Esophagus muscularis mucosa (tissue), 4 donors: Measurements from ENCODE around the gene TMEM132E. TPM values are rescaled to one million over a fixed set of nuclear protein-coding genes. Genes with fewer than 3 reads are reported as not detected.

Experiments
- DNase-seq: peaks from one replicate; pipeline ENCODE4 v3.0.0-alpha.2; 2017; ENCODE audit errors: extremely low spot score
- H3K27ac ChIP-seq, 4 donors: fragments of 200-600 bp; sonication (generic); replicated peaks in 1 of 4; 1 replicate in 3 of 4; 2 replicates in 1 of 4; pipeline ENCODE4 v1.5.1; 2016 to 2019; ENCODE audit warnings: mild to moderate bottlenecking in 1 of 4
- H3K27me3 ChIP-seq, 4 donors: fragments of 200-600 bp; sonication (generic); one replicate each; pipeline versions ENCODE4 v1.5.1 to v1.6.0; 2016 to 2019
- H3K36me3 ChIP-seq, 4 donors: fragments of 200-600 bp; sonication (generic); one replicate each; pipeline ENCODE4 v1.5.1; 2016 to 2019
- H3K4me1 ChIP-seq, 4 donors: fragments of 200-600 bp; sonication (generic); one replicate each; pipeline ENCODE4 v1.5.1; 2016 to 2019
- H3K4me3 ChIP-seq, 4 donors: fragments of 200-600 bp; sonication (generic); 1 replicate in 2 of 4; 2 replicates in 2 of 4; pipeline ENCODE4 v1.5.1; 2016 to 2019; ENCODE audit warnings: mild to moderate bottlenecking in 4 of 4, moderate library complexity in 1 of 4
- H3K9me3 ChIP-seq, 4 donors: fragments of 200-600 bp; sonication (generic); 1 replicate in 3 of 4; 2 replicates in 1 of 4; pipeline ENCODE4 v1.5.1; 2016 to 2019
- EP300 ChIP-seq: sonication (generic); formaldehyde crosslinking; IDR thresholded peaks from one replicate; pipeline ENCODE4 v1.6.1; 2017; ENCODE audit warnings: antibody characterized with exemption
- POLR2A ChIP-seq: fragments of 450-650 bp; IDR thresholded peaks from one replicate; pipeline ENCODE4 v1.6.1; 2017; ENCODE audit warnings: antibody characterized with exemption, moderate library complexity, mild to moderate bottlenecking, low read depth
- POLR2AphosphoS5 ChIP-seq, 2 donors: sonication (generic); formaldehyde crosslinking; IDR thresholded peaks; one replicate each; pipeline ENCODE4 v1.6.1; 2017; ENCODE audit warnings: antibody characterized with exemption in 2 of 2
- WGBS: methylation state at CpG from one replicate; pipeline ENCODE4 v1.1.5; 2018; 5-methylcytosine and 5-hydroxymethylcytosine counted together
- intact Hi-C: fragments of 100-400 bp; cut with DNase I; formaldehyde crosslinking; loops from one replicate; pipeline ENCODE4 v1.15.1; 2023
- total RNA-seq, 4 donors: library from RNA; depleted of rRNA; stranded (reverse); fragments of >200 nt; gene quantifications; one replicate each; pipeline versions ENCODE4 v1.1.0 to v1.2.1, GENCODE V29; 2016
- TF ChIP-seq, protein P1 (sequence below), 3 experiments: fragments of 200-600 bp in 2 of 3; fragments of 450-650 bp in 1 of 3; sonication (generic) in 2 of 3; IDR thresholded peaks; one replicate each; pipeline ENCODE4 v1.5.1; 2017 to 2019; ENCODE audit warnings: antibody characterized with exemption in 3 of 3, mild to moderate bottlenecking in 2 of 3, moderate library complexity in 1 of 3

The TMEM132E gene
- total RNA-seq, 4 donors from 2014 or later = under 0.01 to 0.06 TPM; not detected in 2

DNA sequence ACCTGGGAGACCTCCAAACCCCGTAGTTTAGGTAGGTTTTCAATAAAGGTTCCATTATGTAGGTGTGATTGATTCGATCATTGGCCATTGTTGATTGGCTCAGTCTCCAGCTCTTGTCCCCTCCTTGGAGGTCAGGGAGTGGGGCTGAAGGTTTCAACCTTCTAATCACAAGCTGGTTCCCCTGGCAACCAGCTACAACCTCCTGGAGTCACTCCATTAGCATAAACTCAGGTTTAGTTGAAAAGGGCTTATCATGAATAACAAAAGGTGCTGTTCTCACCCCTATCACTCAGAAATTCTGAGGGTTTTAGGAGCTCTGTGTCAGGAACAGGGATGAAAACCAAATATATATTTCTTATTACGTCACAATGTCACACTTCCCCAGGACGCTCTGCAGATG, 28.5 kb downstream of the TMEM132E start:
- TF ChIP-seq, protein P1, sequence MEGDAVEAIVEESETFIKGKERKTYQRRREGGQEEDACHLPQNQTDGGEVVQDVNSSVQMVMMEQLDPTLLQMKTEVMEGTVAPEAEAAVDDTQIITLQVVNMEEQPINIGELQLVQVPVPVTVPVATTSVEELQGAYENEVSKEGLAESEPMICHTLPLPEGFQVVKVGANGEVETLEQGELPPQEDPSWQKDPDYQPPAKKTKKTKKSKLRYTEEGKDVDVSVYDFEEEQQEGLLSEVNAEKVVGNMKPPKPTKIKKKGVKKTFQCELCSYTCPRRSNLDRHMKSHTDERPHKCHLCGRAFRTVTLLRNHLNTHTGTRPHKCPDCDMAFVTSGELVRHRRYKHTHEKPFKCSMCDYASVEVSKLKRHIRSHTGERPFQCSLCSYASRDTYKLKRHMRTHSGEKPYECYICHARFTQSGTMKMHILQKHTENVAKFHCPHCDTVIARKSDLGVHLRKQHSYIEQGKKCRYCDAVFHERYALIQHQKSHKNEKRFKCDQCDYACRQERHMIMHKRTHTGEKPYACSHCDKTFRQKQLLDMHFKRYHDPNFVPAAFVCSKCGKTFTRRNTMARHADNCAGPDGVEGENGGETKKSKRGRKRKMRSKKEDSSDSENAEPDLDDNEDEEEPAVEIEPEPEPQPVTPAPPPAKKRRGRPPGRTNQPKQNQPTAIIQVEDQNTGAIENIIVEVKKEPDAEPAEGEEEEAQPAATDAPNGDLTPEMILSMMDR (IDR thresholded peaks at IDR 0.05) = no peak
- no peak for TF ChIP-seq POLR2A
- no peak for TF ChIP-seq EP300
- TF ChIP-seq POLR2AphosphoS5 (IDR thresholded peaks at IDR 0.05) = no peak
- no peaks in the 10 kb centered on the region for H3K36me3 ChIP-seq
- H3K27me3 ChIP-seq = peaks cover 0 to 72% (median 0%) of the 10 kb centered on the region in 4 donors
- peaks cover 0 to 3% (median under 1%) of the 10 kb centered on the region in 4 donors for H3K4me1 ChIP-seq
- H3K27ac ChIP-seq = no peak overlapping the region
- H3K4me3 ChIP-seq = no peak overlapping the region
- no peak for DNase-seq
- intact Hi-C loops = no loop called here
- no peaks in the 10 kb centered on the region for H3K9me3 ChIP-seq
- 46% methylated on average over 4 of the region's 4 CpGs for WGBS

DNA sequence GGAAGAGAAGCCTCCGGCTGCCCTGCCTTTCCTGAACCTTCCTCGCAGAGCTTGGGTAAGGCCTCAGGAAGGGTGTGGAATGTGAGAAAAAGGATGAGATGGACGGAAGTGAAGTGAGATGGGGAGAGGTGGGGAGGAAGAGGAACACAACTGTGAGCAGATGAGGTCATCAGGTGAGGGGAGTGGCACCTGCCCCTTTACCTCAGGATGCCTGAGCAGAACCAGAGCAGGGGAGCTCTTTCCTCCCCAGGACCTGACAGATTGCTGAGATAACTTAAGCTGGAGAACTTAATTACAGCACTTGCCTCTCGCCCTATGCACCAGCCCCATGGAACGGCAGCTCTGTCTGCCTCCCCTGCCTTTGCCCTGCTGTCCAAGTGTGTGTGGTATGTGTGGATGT, 29.8 kb downstream of the TMEM132E start:
- intact Hi-C loops = no loop called here
- H3K4me1 ChIP-seq = peaks cover 0 to 7% (median 4%) of the 10 kb centered on the region in 4 donors
- H3K36me3 ChIP-seq = no peaks in the 10 kb centered on the region
- H3K4me3 ChIP-seq = no peak overlapping the region
- no peak overlapping the region for H3K27ac ChIP-seq
- DNase-seq = no peak
- no peak for TF ChIP-seq EP300
- no peak for TF ChIP-seq POLR2A
- no peak for TF ChIP-seq POLR2AphosphoS5 (IDR thresholded peaks at IDR 0.05)
- TF ChIP-seq, protein P1 (IDR thresholded peaks at IDR 0.05) = no peak
- H3K27me3 ChIP-seq = peaks cover 0 to 84% (median 0%) of the 10 kb centered on the region in 4 donors
- no peaks in the 10 kb centered on the region for H3K9me3 ChIP-seq
- WGBS = 58% methylated on average over 5 of the region's 5 CpGs

DNA sequence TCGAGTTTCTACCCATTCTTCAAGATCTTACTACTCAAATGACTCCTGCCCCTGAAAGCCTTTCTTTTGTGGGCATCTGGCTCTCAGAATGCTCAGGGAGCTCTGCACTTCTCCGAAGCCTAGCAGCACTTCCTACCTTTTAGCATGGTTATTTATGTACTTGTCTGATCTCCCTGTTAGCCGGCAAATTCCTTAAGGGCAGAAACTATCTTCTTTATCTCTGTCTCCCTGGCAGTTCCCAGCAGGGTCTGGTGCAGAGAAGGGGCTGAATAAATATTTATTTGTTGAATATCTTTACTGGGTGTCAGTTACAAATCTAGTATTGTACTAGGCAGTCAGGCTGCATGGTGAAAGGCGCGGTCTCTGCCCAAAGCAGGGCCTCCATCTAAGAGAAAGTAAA, 30.7 kb downstream of the TMEM132E start:
- Histone ChIP-seq H3K36me3 (no peaks in the 10 kb centered on the region), H3K4me1 (peaks cover 0 to 7% (median 4%) of the 10 kb centered on the region in 4 donors), H3K4me3 (no peak overlapping the region), H3K27me3 (peaks cover 0 to 84% (median 0%) of the 10 kb centered on the region in 4 donors), H3K27ac (no peak overlapping the region), H3K9me3 (no peaks in the 10 kb centered on the region)
- TF ChIP-seq POLR2AphosphoS5 (IDR thresholded peaks at IDR 0.05) (no peak), EP300 (no peak), POLR2A (no peak)
- TF ChIP-seq, protein P1 (IDR thresholded peaks at IDR 0.05) = no peak
- intact Hi-C loops = no loop called here
- DNase-seq = no peak
- WGBS = 57% methylated on average over 5 of the region's 5 CpGs

DNA sequence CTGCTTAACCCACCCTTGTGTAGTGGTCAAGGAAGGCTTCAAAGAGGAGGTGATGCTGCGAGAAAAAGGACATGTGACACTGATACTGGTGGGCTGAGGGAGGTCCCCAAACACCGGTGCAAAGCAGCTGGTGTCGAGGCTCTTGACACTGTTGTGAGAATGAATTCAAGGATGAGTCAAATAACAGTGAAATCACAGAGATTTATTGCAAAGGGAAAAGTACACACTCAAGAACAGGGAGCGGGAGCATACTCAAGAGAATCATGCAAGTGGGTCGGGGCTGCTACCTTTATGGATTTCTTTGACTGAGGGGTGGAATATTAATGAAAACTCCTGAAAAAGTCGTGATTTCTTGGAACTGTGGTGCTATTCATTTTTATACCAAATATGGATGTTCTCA, 31.1 kb downstream of the TMEM132E start:
- peaks cover 0 to 7% (median 4%) of the 10 kb centered on the region in 4 donors for H3K4me1 ChIP-seq
- DNase-seq = no peak
- no peaks in the 10 kb centered on the region for H3K9me3 ChIP-seq
- no peak overlapping the region for H3K4me3 ChIP-seq
- H3K27me3 ChIP-seq = peaks cover 0 to 84% (median 0%) of the 10 kb centered on the region in 4 donors
- TF ChIP-seq POLR2AphosphoS5 (IDR thresholded peaks at IDR 0.05) (no peak), POLR2A (no peak), EP300 (no peak)
- TF ChIP-seq, protein P1 (IDR thresholded peaks at IDR 0.05) = no peak
- no peak overlapping the region for H3K27ac ChIP-seq
- intact Hi-C loops = no loop called here
- 67% methylated on average over 6 of the region's 6 CpGs for WGBS
- no peaks in the 10 kb centered on the region for H3K36me3 ChIP-seq
